ENCODE measurements around the gene DNAI1. TPM values are rescaled to one million over a fixed set of nuclear protein-coding genes. Genes with fewer than 3 reads are reported as not detected.

The DNAI1 gene
- total RNA-seq, 2 donors from 2014 or later: 2.5 to 4.1 TPM

DNA sequence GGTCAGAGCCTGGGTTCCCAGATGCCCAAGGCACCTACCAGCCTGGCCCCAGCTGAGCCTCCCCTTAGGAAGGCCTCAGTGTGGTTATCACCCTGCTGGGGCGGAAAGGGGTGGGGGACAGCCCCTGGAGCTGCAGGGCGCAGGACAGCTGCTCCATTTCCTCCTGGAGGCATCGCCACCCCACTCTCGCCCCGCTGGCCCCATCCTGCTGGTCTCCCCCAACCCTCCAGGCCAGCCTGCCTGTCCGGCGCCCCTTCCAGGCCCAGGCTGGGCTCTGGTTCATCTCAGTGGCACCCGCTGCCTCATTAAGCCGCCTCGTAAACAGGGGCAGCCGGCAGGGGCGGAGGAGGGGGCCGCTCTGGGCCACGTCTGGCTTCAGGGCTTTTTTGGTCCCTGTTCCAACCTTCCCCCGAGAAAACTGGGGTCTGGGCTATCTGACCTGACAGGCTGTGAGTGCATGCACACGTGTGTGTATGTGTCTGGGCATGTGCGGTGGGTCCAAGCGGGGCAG lies 95.0 kb downstream of the DNAI1 start:
- peaks cover 8% of the 10 kb centered on the region for H3K4me1 Mint-ChIP-seq
- Histone ChIP-seq H3K27me3 (ENCODE audit: control insufficient read depth, insufficient read depth, low read length, poor library complexity, severe bottlenecking) (no peaks in the 10 kb centered on the region), H3K4me1 (ENCODE audit: control insufficient read depth, insufficient read depth, low read length) (peaks cover 2% of the 10 kb centered on the region), H3K4me3 (ENCODE audit: low read length) (no peak overlapping the region), H3K9ac (ENCODE audit: extremely low read depth, low read length, poor library complexity, severe bottlenecking) (no peak overlapping the region), H3K27ac (ENCODE audit: low read depth, low read length) (peak overlapping the region; percentile 44), H3K36me3 (ENCODE audit: control insufficient read depth, insufficient read depth, low read length) (no peaks in the 10 kb centered on the region), H3K9me3 (ENCODE audit: control insufficient read depth, low read length) (no peaks in the 10 kb centered on the region)
- peak; percentile 41 for DNase-seq
- no peak overlapping the region for H3K27ac Mint-ChIP-seq
- no peaks in the 10 kb centered on the region for H3K36me3 Mint-ChIP-seq (ENCODE audit: low read depth)
- no peak overlapping the region for H3K4me3 Mint-ChIP-seq
- peaks cover 6% of the 10 kb centered on the region for H3K27me3 Mint-ChIP-seq (ENCODE audit: insufficient read depth)
- H3K9me3 Mint-ChIP-seq: no peaks in the 10 kb centered on the region
- TF ChIP-seq CTCF (conservative IDR thresholded peaks at IDR 0.05): no peak
- WGBS, 2 experiments (ENCODE audit: insufficient coverage in 1 of 2, insufficient read length in 1 of 2): 89 to 99% methylated on average over 10 to 18 of the region's 18 CpGs

DNA sequence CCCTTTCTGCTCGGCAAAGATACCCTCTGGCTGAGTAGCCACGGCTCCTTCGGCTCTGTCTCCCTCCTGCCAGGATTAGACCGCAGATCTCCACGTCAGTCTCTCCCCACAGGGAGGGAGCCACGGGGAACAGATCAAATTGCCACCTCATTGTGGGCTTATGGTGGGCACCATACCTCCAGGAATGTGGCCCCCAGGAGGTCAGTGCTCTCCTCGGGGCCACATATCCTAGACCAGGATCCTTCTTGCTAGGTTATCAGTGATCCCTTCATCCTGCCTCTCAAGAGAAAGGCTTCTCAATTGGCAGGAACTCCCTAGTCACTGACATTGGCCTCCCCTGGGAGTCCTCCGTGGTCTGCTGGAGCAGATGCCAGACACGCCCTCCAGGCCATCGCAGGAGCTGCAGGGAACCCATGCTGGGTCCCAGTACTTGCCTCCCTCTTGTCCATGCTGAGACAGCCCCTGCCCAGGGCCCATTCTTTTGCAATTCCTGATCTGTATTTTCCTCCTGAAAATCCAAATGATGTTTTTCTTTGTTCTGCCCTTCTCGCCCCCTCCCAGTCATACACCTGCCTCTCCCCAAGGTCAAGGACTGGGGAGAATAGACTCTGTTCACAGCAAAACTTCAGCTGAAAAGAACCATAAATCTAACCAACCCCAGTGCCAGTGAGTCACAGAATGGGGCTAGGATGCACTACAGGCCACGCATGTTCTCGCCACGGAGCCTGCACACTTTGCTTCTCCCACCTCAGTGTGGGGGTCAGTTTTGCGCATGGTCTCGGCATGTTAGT lies 95.8 kb downstream of the DNAI1 start:
- WGBS, 2 experiments (ENCODE audit: insufficient coverage in 1 of 2, insufficient read length in 1 of 2): 78 to 87% methylated on average over 16 of the region's 16 CpGs
- Mint-ChIP-seq H3K9me3 (no peaks in the 10 kb centered on the region), H3K27me3 (ENCODE audit: insufficient read depth) (peaks cover 6% of the 10 kb centered on the region), H3K4me1 (peaks cover 8% of the 10 kb centered on the region), H3K4me3 (no peak overlapping the region), H3K36me3 (ENCODE audit: low read depth) (no peaks in the 10 kb centered on the region), H3K27ac (no peak overlapping the region)
- H3K36me3 ChIP-seq (ENCODE audit: control insufficient read depth, insufficient read depth, low read length): no peaks in the 10 kb centered on the region
- DNase-seq: peak; percentile 77
- H3K9ac ChIP-seq (ENCODE audit: extremely low read depth, low read length, poor library complexity, severe bottlenecking): no peak overlapping the region
- H3K4me1 ChIP-seq (ENCODE audit: control insufficient read depth, insufficient read depth, low read length): peaks cover 2% of the 10 kb centered on the region
- no peak for TF ChIP-seq CTCF (conservative IDR thresholded peaks at IDR 0.05)
- no peaks in the 10 kb centered on the region for H3K9me3 ChIP-seq (ENCODE audit: control insufficient read depth, low read length)
- H3K27ac ChIP-seq (ENCODE audit: low read depth, low read length): peak overlapping the region; percentile 44
- H3K4me3 ChIP-seq (ENCODE audit: low read length): no peak overlapping the region
- H3K27me3 ChIP-seq (ENCODE audit: control insufficient read depth, insufficient read depth, low read length, poor library complexity, severe bottlenecking): no peaks in the 10 kb centered on the region

DNA sequence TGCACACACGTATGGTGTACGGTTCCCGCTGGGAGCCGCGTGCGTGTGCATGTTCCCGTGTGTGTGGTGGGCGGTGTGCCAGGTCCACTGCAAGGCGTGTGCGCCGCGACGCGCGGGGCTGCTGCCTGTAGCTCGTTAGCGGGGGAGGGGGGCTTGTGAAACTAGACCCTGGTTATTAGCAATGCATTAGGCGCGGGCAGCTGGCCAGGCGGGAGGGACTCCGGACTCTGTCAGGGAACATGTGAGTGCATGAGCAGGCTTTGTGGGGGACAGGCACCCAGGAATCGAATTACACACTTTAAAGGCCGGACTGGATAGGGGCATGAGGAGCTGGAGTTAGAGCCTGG lies 96.4 kb downstream of the DNAI1 start:
- Histone ChIP-seq H3K9ac (ENCODE audit: extremely low read depth, low read length, poor library complexity, severe bottlenecking) (no peak overlapping the region), H3K27me3 (ENCODE audit: control insufficient read depth, insufficient read depth, low read length, poor library complexity, severe bottlenecking) (no peaks in the 10 kb centered on the region), H3K27ac (ENCODE audit: low read depth, low read length) (peak overlapping the region; percentile 44), H3K9me3 (ENCODE audit: control insufficient read depth, low read length) (no peaks in the 10 kb centered on the region), H3K36me3 (ENCODE audit: control insufficient read depth, insufficient read depth, low read length) (no peaks in the 10 kb centered on the region), H3K4me3 (ENCODE audit: low read length) (no peak overlapping the region), H3K4me1 (ENCODE audit: control insufficient read depth, insufficient read depth, low read length) (peaks cover 6% of the 10 kb centered on the region)
- Mint-ChIP-seq H3K4me1 (peaks cover 9% of the 10 kb centered on the region), H3K27ac (no peak overlapping the region), H3K27me3 (ENCODE audit: insufficient read depth) (peaks cover 6% of the 10 kb centered on the region), H3K4me3 (no peak overlapping the region), H3K9me3 (no peaks in the 10 kb centered on the region), H3K36me3 (ENCODE audit: low read depth) (no peaks in the 10 kb centered on the region)
- 91 to 96% methylated on average over 15 to 23 of the region's 23 CpGs for WGBS, 2 experiments (ENCODE audit: insufficient coverage in 1 of 2, insufficient read length in 1 of 2)
- TF ChIP-seq CTCF (conservative IDR thresholded peaks at IDR 0.05): no peak
- peak; percentile 44 for DNase-seq

All from endodermal cell (in vitro differentiated cells).